ENCODE data around the gene DSTN. TPM values are rescaled to one million over a fixed set of nuclear protein-coding genes. Genes with fewer than 3 reads are reported as not detected.

Gene DSTN
- total RNA-seq, 2 experiments from 2014 or later = 25.5 to 58.1 TPM

DNA sequence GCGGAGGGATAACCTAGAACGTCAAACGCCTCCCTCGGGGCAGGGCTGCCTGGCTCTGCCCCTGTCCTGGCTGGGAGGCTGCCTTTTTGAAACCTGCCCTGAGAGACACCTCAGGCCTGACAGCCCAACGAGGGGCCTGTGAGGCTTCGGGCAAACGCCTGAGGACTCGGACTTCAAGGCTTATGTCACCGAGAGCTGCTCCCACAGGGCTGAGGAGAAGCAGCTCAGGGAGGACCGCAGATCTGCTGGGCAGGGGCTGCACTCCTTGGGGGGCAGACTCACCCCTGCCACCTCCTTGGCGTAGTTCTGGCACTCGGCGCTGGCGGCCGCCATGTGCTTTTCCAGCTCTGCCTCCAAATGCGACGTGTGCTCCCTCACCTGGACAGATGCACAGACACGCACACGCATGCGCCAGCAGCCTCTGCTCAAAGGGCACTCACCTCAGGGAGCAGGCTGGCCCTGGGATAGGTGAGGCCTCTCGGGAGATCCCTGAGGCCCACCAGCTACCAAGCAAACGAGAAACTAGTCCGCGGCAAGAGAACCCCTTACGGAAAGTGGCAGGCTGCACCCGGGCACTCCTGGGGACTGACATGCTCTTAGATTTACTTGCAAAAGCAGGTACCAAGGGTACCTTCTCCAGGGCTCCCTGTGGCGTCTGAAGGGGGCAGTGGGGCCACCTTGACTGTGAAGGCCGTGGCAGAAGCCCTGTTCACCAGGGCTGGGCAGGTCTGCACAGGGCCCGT lies 49.6 kb downstream of the DSTN start:
- Histone ChIP-seq H3K9me2 (ENCODE audit: insufficient read depth, low read length) (no peaks in the 10 kb centered on the region), H3K36me3 (ENCODE audit: insufficient read depth, low read length) (no peaks in the 10 kb centered on the region), H3K27ac (ENCODE audit: low read depth, low read length, poor library complexity, severe bottlenecking) (no peak overlapping the region), H3K9me3 (ENCODE audit: low read length) (no peaks in the 10 kb centered on the region), H2AFZ (ENCODE audit: low read length) (no peak overlapping the region), H4K20me1 (ENCODE audit: insufficient read depth, low read length) (no peaks in the 10 kb centered on the region), H3K4me2 (ENCODE audit: low read length) (no peak overlapping the region), H3K79me2 (ENCODE audit: insufficient read depth, low read depth, low read length) (no peaks in the 10 kb centered on the region), H3K4me1 (ENCODE audit: insufficient read depth, low read length, poor library complexity, severe bottlenecking) (no peaks in the 10 kb centered on the region), H3K4me3 (ENCODE audit: low read depth, low read length, poor library complexity, severe bottlenecking) (no peak overlapping the region)
- intact Hi-C loops (cut with micrococcal nuclease; ENCODE audit: unreplicated experiment) = no loop called here
- ChIA-PET POLR2A (no interaction called here), CTCF (ENCODE audit: unreplicated experiment) (no interaction called here)
- BruUV-seq (replicated peaks) = no TSS peak
- DNase-seq (ENCODE audit: low spot score) = no peak
- TF ChIP-seq, protein P1, sequence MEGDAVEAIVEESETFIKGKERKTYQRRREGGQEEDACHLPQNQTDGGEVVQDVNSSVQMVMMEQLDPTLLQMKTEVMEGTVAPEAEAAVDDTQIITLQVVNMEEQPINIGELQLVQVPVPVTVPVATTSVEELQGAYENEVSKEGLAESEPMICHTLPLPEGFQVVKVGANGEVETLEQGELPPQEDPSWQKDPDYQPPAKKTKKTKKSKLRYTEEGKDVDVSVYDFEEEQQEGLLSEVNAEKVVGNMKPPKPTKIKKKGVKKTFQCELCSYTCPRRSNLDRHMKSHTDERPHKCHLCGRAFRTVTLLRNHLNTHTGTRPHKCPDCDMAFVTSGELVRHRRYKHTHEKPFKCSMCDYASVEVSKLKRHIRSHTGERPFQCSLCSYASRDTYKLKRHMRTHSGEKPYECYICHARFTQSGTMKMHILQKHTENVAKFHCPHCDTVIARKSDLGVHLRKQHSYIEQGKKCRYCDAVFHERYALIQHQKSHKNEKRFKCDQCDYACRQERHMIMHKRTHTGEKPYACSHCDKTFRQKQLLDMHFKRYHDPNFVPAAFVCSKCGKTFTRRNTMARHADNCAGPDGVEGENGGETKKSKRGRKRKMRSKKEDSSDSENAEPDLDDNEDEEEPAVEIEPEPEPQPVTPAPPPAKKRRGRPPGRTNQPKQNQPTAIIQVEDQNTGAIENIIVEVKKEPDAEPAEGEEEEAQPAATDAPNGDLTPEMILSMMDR (conservative IDR thresholded peaks at IDR 0.05; ENCODE audit: low read length) = no peak
- no peak for TF ChIP-seq EZH2phosphoT487 (IDR thresholded peaks at IDR 0.05; ENCODE audit: borderline replicate concordance, low read depth, low read length)

DNA sequence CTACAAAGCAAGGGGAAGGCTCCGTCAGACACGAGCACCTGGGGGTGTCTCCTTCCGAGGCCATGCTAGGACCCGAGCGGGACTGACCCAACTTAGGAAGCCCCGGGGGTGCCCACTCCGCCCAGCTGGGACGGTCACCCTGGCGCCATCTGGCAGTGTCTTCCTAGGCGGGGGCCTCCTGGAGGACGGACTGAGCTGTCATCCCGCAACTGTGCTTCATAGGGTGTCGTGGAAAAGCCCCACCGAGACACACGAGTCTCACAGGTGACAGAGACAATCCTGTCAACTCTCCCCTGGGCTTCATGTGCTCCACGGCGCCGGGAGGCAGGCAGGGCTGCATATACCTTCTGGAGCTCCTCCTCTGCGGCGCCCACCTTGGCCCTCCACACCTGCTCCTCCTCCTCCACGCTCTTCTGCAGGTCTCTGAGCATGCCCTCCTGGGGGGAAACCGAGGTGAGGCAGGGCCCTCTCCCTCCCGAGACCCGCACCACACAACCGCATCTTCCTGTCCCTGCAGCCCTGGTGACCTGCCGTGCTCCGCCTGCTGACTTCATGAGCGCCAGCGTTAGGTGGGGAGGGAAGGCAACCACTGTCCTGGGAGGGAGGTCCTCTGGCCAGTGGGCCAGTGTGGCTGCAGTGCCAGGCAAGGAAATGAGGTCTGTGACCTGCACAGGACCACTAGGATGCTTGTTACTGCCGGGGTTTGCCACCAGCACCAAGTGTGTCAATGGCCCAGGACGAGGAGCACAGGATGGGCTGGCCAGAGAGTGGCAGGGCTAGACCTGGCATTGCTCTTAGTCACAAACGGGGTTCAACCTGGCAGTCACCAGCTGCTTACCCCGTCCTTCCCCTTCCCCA lies 50.7 kb downstream of the DSTN start:
- Histone ChIP-seq H2AFZ (ENCODE audit: low read length) (no peak overlapping the region), H3K27ac (ENCODE audit: low read depth, low read length, poor library complexity, severe bottlenecking) (no peak overlapping the region), H3K79me2 (ENCODE audit: insufficient read depth, low read depth, low read length) (no peaks in the 10 kb centered on the region), H3K4me3 (ENCODE audit: low read depth, low read length, poor library complexity, severe bottlenecking) (no peak overlapping the region), H3K36me3 (ENCODE audit: insufficient read depth, low read length) (no peaks in the 10 kb centered on the region), H3K9me3 (ENCODE audit: low read length) (no peaks in the 10 kb centered on the region), H3K9me2 (ENCODE audit: insufficient read depth, low read length) (no peaks in the 10 kb centered on the region), H3K4me1 (ENCODE audit: insufficient read depth, low read length, poor library complexity, severe bottlenecking) (no peaks in the 10 kb centered on the region), H4K20me1 (ENCODE audit: insufficient read depth, low read length) (no peaks in the 10 kb centered on the region), H3K4me2 (ENCODE audit: low read length) (no peak overlapping the region)
- intact Hi-C loops (cut with micrococcal nuclease; ENCODE audit: unreplicated experiment) = no loop called here
- CTCF ChIA-PET (ENCODE audit: unreplicated experiment) = no interaction called here
- no peak for DNase-seq (ENCODE audit: low spot score)
- TF ChIP-seq EZH2phosphoT487 (IDR thresholded peaks at IDR 0.05; ENCODE audit: borderline replicate concordance, low read depth, low read length) = no peak
- TF ChIP-seq, protein P1 (conservative IDR thresholded peaks at IDR 0.05; ENCODE audit: low read length) = no peak
- POLR2A ChIA-PET = no interaction called here
- no TSS peak for BruUV-seq (replicated peaks)

Measured in OCI-LY7 (cell line).